HepG2 (cell line): ENCODE measurements around the gene TEX29.

Experiments used
- CREB3 ChIP-seq: sonication (generic); formaldehyde crosslinking; IDR thresholded peaks from 2 replicates; pipeline ENCODE4 v1.5.0; 2020; ENCODE audit warnings: missing genetic modification reagents
- CTCF ChIP-seq: sonication (generic); formaldehyde crosslinking; IDR thresholded peaks from 2 replicates; pipeline ENCODE4 v1.5.0; 2020; ENCODE audit warnings: mild to moderate bottlenecking, missing genetic modification reagents, moderate library complexity
- ETV6 ChIP-seq: sonication (generic); formaldehyde crosslinking; conservative IDR thresholded peaks from 2 replicates; pipeline ENCODE4 v1.4.0; 2020; ENCODE audit warnings: missing genetic modification reagents
- EZH2 ChIP-seq: conservative IDR thresholded peaks from 2 replicates; pipeline ENCODE4 v1.6.1; 2012; ENCODE audit warnings: mild to moderate bottlenecking, low read depth, low read length, moderate library complexity
- HOXA7 ChIP-seq: sonication (generic); formaldehyde crosslinking; IDR thresholded peaks from 2 replicates; pipeline ENCODE4 v1.8.1; 2022; ENCODE audit warnings: mild to moderate bottlenecking, missing genetic modification reagents, moderate library complexity
- MYPOP ChIP-seq: sonication (generic); formaldehyde crosslinking; IDR thresholded peaks from 2 replicates; pipeline ENCODE4 v1.8.1; 2023; ENCODE audit warnings: mild to moderate bottlenecking, moderate library complexity, missing genetic modification reagents
- NAIF1 ChIP-seq: sonication (generic); formaldehyde crosslinking; IDR thresholded peaks from 2 replicates; pipeline ENCODE4 v1.5.0; 2020; ENCODE audit warnings: mild to moderate bottlenecking, missing genetic modification reagents, borderline replicate concordance
- ZNF777 ChIP-seq: sonication (generic); formaldehyde crosslinking; IDR thresholded peaks from 2 replicates; pipeline ENCODE4 v1.4.0; 2020; ENCODE audit warnings: missing genetic modification reagents
- ZSCAN12 ChIP-seq: sonication (generic); formaldehyde crosslinking; IDR thresholded peaks from 2 replicates; pipeline ENCODE4 v1.9.0; 2021; ENCODE audit warnings: mild to moderate bottlenecking, missing genetic modification reagents

GRCh38 chr13:111270765-111271698, 49.4 kb upstream of the TEX29 start:
- no peak for TF ChIP-seq HOXA7 (CRISPR knock-in tag)
- no peak for TF ChIP-seq CREB3 (CRISPR knock-in tag)
- no peak for TF ChIP-seq EZH2
- TF ChIP-seq ZNF777, result no peak
- no peak for TF ChIP-seq ZSCAN12 (CRISPR knock-in tag)
- no peak for TF ChIP-seq CTCF
- TF ChIP-seq MYPOP (CRISPR knock-in tag), result no peak
- TF ChIP-seq ETV6, result no peak
- TF ChIP-seq NAIF1 (CRISPR knock-in tag), result no peak
